Fibroblast of lung (primary cell): Measurements from ENCODE around the gene CAMTA1.

ENCODE experiments used
- CTCF ChIP-seq, 2 donors: IDR thresholded peaks in 1 of 2; conservative IDR thresholded peaks in 1 of 2; 1 replicate in 1 of 2; 2 replicates in 1 of 2; pipeline ENCODE4 v1.5.1; 2011 to 2012; ENCODE audit warnings: low read length in 2 of 2, control low read depth in 1 of 2, inconsistent platforms in 1 of 2, low read depth in 1 of 2, mild to moderate bottlenecking in 1 of 2
- EZH2 ChIP-seq: IDR thresholded peaks from 2 replicates; pipeline ENCODE4 v1.5.1; 2012; ENCODE audit warnings: low read length, control low read depth, mild to moderate bottlenecking; ENCODE audit errors: missing control alignments

DNA sequence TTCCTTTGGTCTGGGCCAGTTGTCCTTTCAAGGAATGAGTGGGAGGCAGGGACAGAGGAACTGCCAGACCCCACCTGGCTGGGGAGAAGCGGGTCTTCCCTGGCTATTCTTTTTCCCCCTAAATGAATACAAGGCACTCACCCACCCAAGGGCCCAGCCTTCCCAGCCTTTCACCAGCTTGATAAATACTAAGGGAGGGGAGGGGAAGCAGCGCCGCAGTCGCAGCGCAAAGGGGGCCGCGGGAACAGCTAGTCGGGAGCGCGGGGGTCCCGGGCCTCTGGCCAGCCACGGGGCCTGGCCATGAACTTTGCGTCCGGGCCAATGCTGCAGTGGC lies 894.6 kb downstream of the CAMTA1 start:
- TF ChIP-seq CTCF (conservative IDR thresholded peaks at IDR 0.05 in 1 of 2, IDR thresholded peaks at IDR 0.05 in 1 of 2; ENCODE audit: low read depth in 1 of 2, low read length in 2 of 2), result no peak
- TF ChIP-seq EZH2, result no peak
